Ovary (tissue), 3 donors: ENCODE data around the gene CLASP1.

Source experiments
- EP300 ChIP-seq: sonication (generic); formaldehyde crosslinking; IDR thresholded peaks from one replicate; pipeline ENCODE4 v1.6.1; 2017; ENCODE audit warnings: antibody characterized with exemption
- TF ChIP-seq, protein P1 (sequence below), 3 donors: fragments of 450-650 bp in 2 of 3; fragments of 200-600 bp in 1 of 3; IDR thresholded peaks; one replicate each; pipeline versions ENCODE4 v1.5.1 to v1.8.0; 2016 to 2022; ENCODE audit warnings: antibody characterized with exemption in 3 of 3, mild to moderate bottlenecking in 1 of 3
- donor health status: DM: no; HTN: no; CAD: no.

DNA sequence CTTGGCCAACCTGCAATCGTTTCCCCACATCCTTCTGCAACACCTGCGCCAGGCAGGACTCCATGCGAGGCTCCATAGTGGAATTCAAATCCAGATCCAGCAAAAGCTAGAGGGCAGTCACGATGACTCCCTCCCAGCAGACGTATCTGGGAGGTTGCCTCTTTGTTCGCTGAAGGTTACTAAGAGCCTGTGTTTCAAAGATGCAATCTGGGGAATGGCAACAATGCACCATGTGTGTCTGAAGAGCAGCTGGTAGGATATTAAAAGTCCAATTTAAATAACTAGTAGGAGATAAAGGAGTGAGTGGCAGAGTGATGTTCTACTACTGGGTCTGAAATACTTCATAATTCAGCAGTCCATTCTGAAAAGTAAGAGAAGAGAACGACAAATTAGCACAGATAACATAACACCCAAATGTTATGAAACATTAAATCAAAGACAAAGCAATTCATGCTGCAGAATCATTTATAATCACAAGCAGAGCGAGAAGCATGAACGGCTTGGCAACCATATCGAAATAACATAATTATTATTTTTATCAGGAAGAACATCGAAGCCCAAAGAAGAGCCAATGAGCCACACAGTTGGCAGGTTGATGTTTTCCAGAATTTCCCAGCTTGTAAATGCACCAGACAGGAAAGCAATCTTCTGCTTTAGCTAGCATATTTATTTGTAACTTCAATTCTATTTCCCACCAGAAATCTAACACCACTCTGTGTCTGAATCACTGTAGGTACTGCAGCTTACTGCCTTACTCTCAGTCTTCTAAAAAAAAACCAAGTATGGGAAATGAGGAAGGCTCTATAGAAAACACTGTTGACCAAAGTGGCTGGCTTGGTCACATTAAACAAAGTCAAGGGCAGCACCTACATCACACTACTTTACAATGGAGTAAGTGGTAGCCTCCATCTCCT, 43.2 kb downstream of the CLASP1 start:
- TF ChIP-seq, protein P1, sequence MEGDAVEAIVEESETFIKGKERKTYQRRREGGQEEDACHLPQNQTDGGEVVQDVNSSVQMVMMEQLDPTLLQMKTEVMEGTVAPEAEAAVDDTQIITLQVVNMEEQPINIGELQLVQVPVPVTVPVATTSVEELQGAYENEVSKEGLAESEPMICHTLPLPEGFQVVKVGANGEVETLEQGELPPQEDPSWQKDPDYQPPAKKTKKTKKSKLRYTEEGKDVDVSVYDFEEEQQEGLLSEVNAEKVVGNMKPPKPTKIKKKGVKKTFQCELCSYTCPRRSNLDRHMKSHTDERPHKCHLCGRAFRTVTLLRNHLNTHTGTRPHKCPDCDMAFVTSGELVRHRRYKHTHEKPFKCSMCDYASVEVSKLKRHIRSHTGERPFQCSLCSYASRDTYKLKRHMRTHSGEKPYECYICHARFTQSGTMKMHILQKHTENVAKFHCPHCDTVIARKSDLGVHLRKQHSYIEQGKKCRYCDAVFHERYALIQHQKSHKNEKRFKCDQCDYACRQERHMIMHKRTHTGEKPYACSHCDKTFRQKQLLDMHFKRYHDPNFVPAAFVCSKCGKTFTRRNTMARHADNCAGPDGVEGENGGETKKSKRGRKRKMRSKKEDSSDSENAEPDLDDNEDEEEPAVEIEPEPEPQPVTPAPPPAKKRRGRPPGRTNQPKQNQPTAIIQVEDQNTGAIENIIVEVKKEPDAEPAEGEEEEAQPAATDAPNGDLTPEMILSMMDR (IDR thresholded peaks at IDR 0.05): no peak
- TF ChIP-seq EP300: no peak
